A673 (cell line): ENCODE measurements around the gene ZNF35. TPM values are rescaled to one million over a fixed set of nuclear protein-coding genes. Genes with fewer than 3 reads are reported as not detected.

Experiments
- BruUV-seq: library from RNA; stranded (reverse); fragments of 400-500 nt; replicated peaks from 2 replicates; lab custom pipeline; 2021; lab: Mats Ljungman, UMichigan
- CTCF ChIA-PET: fragments of 300-600 bp; sonication (Branson Sonifier 250); formaldehyde crosslinking; loops from one replicate; lab custom pipeline; 2022; ENCODE audit warnings: antibody characterized with exemption; lab: Charles Lee
- POLR2A ChIA-PET: fragments of 300-600 bp; sonication (Branson Sonifier 250); formaldehyde crosslinking; loops from one replicate; lab custom pipeline; 2022; ENCODE audit warnings: antibody characterized with exemption; ENCODE audit not compliant: low non-redundant PET; lab: Charles Lee
- DNase-seq: peaks from one replicate; pipeline ENCODE4 v3.0.0-alpha.2; 2015; ENCODE audit warnings: low spot score
- H3K27ac ChIP-seq: fragments of 200-600 bp; sonication (generic); 2 replicates; pipeline ENCODE4 v1.5.1; 2016; ENCODE audit warnings: mixed run types, low read depth, mild to moderate bottlenecking, mixed read lengths, antibody characterized with exemption, low read length; ENCODE audit not compliant: poor library complexity, severe bottlenecking
- H3K27me3 ChIP-seq: fragments of 200-600 bp; sonication (generic); replicated peaks from 2 replicates; pipeline ENCODE4 v1.6.1; 2017; ENCODE audit warnings: mixed run types, low read depth, mild to moderate bottlenecking, mixed read lengths, antibody characterized with exemption, low read length; ENCODE audit not compliant: insufficient read depth, poor library complexity
- H3K36me3 ChIP-seq: fragments of 200-600 bp; sonication (generic); 2 replicates; pipeline ENCODE4 v1.6.1; 2016; ENCODE audit warnings: mixed run types, mild to moderate bottlenecking, mixed read lengths, antibody characterized with exemption, low read length; ENCODE audit not compliant: insufficient read depth, poor library complexity, severe bottlenecking
- H3K4me1 ChIP-seq: fragments of 200-600 bp; sonication (generic); 2 replicates; pipeline ENCODE4 v1.6.1; 2017; ENCODE audit warnings: mixed run types, mild to moderate bottlenecking, mixed read lengths, antibody characterized with exemption, low read length; ENCODE audit not compliant: insufficient read depth, poor library complexity, severe bottlenecking
- H3K4me3 ChIP-seq: fragments of 200-600 bp; sonication (generic); 2 replicates; pipeline ENCODE4 v1.5.1; 2016; ENCODE audit warnings: low read depth, mixed run types, mild to moderate bottlenecking, mixed read lengths, low read length; ENCODE audit not compliant: poor library complexity, severe bottlenecking
- H3K9me3 ChIP-seq: fragments of 200-600 bp; sonication (generic); 2 replicates; pipeline ENCODE4 v1.6.1; 2016; ENCODE audit warnings: mixed run types, low read depth, mild to moderate bottlenecking, mixed read lengths, antibody characterized with exemption, low read length; ENCODE audit not compliant: poor library complexity, severe bottlenecking
- CTCF ChIP-seq: fragments of 300-800, 200-600 bp; sonication (generic); conservative IDR thresholded peaks from 2 replicates; pipeline ENCODE4 v1.5.1; 2017; ENCODE audit warnings: low read depth, mild to moderate bottlenecking, antibody characterized with exemption, low read length, moderate library complexity, mixed read lengths
- EZH2 ChIP-seq: fragments of 200-600 bp; sonication (generic); IDR thresholded peaks from 2 replicates; pipeline ENCODE4 v1.6.1; 2017; ENCODE audit warnings: borderline replicate concordance, low read depth, mild to moderate bottlenecking, mixed read lengths, antibody characterized with exemption, low read length; ENCODE audit not compliant: poor library complexity, severe bottlenecking
- intact Hi-C: fragments of 100-400 bp; cut with micrococcal nuclease; formaldehyde crosslinking; loops from one replicate; pipeline ENCODE4 v1.10.0; 2022; ENCODE audit not compliant: unreplicated experiment
- total RNA-seq: library from RNA; stranded (reverse); gene quantifications from 2 replicates; pipeline ENCODE4 v1.2.3, GENCODE V29; 2021

ZNF35 gene
- total RNA-seq, 1 experiment from 2014 or later, result 11.3 TPM

- H3K36me3 ChIP-seq, result peaks cover 3% of the 10 kb centered on the region
- ChIA-PET POLR2A (interaction anchor here (0.7 kb wide), 2 partner anchors 213 to 1003 kb away, joined by 3 to 5 read pairs; partner anchors contain the start of gene ANO10), CTCF (no interaction called here)
- intact Hi-C loops, result loop anchor here (1.0 kb wide), 1 partner anchor 23 kb away; the partner anchor contains the start of gene ZNF35
- H3K4me3 ChIP-seq, result peak within 1 kb of the TSS; percentile 71
- peak; percentile 90 for DNase-seq
- H3K27ac ChIP-seq, result peak within 1 kb of the TSS; percentile 65
- BruUV-seq, result no TSS peak
- no peaks in the 10 kb centered on the region for H3K4me1 ChIP-seq
- no peaks in the 10 kb centered on the region for H3K9me3 ChIP-seq
- TF ChIP-seq CTCF (no peak), EZH2 (no peak)
- no peaks in the 10 kb centered on the region for H3K27me3 ChIP-seq
Observed at GRCh38 chr3:44624749-44625480, 23.6 kb upstream of the ZNF35 start, which contains the start of gene ZNF197. Gene ZNF197 (plus strand): TSS chr3:44625036. CDS start chr3:44629155, 4,119 bp downstream.

GRCh38 chr3:44628716-44629115 is 19.8 kb upstream of the ZNF35 start:
- DNase-seq, result no peak
- Histone ChIP-seq H3K36me3 (peaks cover 12% of the 10 kb centered on the region), H3K9me3 (no peaks in the 10 kb centered on the region), H3K27me3 (no peaks in the 10 kb centered on the region), H3K4me3 (no peak overlapping the region), H3K27ac (no peak overlapping the region), H3K4me1 (no peaks in the 10 kb centered on the region)
- no TSS peak for BruUV-seq
- no peak for TF ChIP-seq CTCF
- no peak for TF ChIP-seq EZH2
- CTCF ChIA-PET, result no interaction called here
- intact Hi-C loops, result no loop called here
- POLR2A ChIA-PET, result no interaction called here

GRCh38 chr3:44632193-44632592 is 16.3 kb upstream of the ZNF35 start:
- Histone ChIP-seq H3K9me3 (no peaks in the 10 kb centered on the region), H3K27ac (no peak overlapping the region), H3K4me3 (no peak overlapping the region), H3K4me1 (no peaks in the 10 kb centered on the region), H3K36me3 (peaks cover 27% of the 10 kb centered on the region), H3K27me3 (no peaks in the 10 kb centered on the region)
- intact Hi-C loops, result no loop called here
- TF ChIP-seq CTCF (no peak), EZH2 (no peak)
- BruUV-seq, result no TSS peak
- ChIA-PET CTCF (no interaction called here), POLR2A (no interaction called here)
- no peak for DNase-seq
